IMR-90 (cell line): ENCODE data around the gene ZG16B.

Experiments used
- MAFK ChIP-seq: IDR thresholded peaks from 2 replicates; pipeline ENCODE4 v1.6.1; 2012; ENCODE audit warnings: low read depth, low read length, improper control_type of control experiment
- MAZ ChIP-seq: IDR thresholded peaks from 2 replicates; pipeline ENCODE4 v1.6.1; 2012; ENCODE audit warnings: low read depth, mild to moderate bottlenecking, low read length, improper control_type of control experiment, moderate library complexity, borderline replicate concordance
- POLR2A ChIP-seq: IDR thresholded peaks from 2 replicates; pipeline ENCODE4 v1.6.1; 2012; ENCODE audit warnings: mild to moderate bottlenecking, low read depth, low read length
- TF ChIP-seq, protein P1 (sequence below): conservative IDR thresholded peaks from 2 replicates; pipeline ENCODE4 v1.5.1; 2012; ENCODE audit warnings: mild to moderate bottlenecking, low read depth, low read length, improper control_type of control experiment
- TF ChIP-seq, protein P2 (sequence below): fragments of 150-350 bp; IDR thresholded peaks from 2 replicates; pipeline ENCODE4 v1.6.1; 2017; ENCODE audit warnings: mild to moderate bottlenecking, antibody characterized with exemption, low read length, low read depth

DNA sequence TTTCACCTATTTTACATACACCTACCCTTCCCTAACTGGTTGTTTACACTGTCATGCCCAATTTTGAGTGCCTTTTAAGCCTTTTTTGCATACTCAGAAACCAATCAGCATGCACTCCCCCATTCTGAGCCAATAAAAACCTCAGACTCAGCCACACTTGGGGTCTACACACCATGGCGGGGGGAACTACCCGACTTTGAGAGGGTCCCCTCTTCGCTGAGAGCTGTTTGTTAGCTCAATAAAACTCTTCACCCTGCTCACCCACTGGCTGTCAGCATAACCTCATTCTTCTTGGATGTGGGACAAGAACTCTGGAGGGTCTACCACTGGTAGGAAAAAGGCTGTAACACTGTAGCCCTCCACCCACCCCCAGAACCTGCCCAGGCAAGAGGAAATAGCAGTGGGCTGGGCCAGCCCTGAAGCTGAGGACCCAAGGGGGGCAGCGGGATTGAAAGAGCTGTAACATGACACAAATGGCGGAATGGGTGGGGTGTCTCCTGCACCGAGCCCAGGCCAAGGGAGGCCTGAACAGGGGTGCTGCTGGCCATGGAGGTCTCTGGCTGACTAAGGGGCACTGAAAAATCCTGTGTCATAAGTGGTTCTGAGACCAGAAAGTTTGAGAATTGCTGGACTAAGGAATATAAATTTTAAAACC, 49.9 kb downstream of the ZG16B start:
- no peak for TF ChIP-seq POLR2A
- TF ChIP-seq MAFK, result no peak
- TF ChIP-seq, protein P1, sequence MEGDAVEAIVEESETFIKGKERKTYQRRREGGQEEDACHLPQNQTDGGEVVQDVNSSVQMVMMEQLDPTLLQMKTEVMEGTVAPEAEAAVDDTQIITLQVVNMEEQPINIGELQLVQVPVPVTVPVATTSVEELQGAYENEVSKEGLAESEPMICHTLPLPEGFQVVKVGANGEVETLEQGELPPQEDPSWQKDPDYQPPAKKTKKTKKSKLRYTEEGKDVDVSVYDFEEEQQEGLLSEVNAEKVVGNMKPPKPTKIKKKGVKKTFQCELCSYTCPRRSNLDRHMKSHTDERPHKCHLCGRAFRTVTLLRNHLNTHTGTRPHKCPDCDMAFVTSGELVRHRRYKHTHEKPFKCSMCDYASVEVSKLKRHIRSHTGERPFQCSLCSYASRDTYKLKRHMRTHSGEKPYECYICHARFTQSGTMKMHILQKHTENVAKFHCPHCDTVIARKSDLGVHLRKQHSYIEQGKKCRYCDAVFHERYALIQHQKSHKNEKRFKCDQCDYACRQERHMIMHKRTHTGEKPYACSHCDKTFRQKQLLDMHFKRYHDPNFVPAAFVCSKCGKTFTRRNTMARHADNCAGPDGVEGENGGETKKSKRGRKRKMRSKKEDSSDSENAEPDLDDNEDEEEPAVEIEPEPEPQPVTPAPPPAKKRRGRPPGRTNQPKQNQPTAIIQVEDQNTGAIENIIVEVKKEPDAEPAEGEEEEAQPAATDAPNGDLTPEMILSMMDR, result no peak
- TF ChIP-seq MAZ, result no peak
- TF ChIP-seq, protein P2, sequence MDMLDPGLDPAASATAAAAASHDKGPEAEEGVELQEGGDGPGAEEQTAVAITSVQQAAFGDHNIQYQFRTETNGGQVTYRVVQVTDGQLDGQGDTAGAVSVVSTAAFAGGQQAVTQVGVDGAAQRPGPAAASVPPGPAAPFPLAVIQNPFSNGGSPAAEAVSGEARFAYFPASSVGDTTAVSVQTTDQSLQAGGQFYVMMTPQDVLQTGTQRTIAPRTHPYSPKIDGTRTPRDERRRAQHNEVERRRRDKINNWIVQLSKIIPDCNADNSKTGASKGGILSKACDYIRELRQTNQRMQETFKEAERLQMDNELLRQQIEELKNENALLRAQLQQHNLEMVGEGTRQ, result no peak
